HepG2 (cell line): ENCODE results near the gene TMEM45A.

Source experiments
- CTCF ChIP-seq: sonication (generic); formaldehyde crosslinking; IDR thresholded peaks from 2 replicates; pipeline ENCODE4 v1.5.0; 2020; ENCODE audit warnings: mild to moderate bottlenecking, missing genetic modification reagents, moderate library complexity
- MTA3 ChIP-seq: sonication (generic); formaldehyde crosslinking; IDR thresholded peaks from 2 replicates; pipeline ENCODE4 v1.4.0; 2020; ENCODE audit warnings: missing genetic modification reagents
- NONO ChIP-seq, 2 experiments: fragments of 450-650 bp in 1 of 2; sonication (generic) in 1 of 2; formaldehyde crosslinking in 1 of 2; IDR thresholded peaks in 1 of 2; conservative IDR thresholded peaks in 1 of 2; 2 replicates each; pipeline versions ENCODE4 v1.6.1 to v1.8.0; 2017 to 2022; ENCODE audit warnings: mild to moderate bottlenecking in 1 of 2, missing genetic modification reagents in 1 of 2, moderate library complexity in 1 of 2
- TEF ChIP-seq: sonication (generic); formaldehyde crosslinking; IDR thresholded peaks from 2 replicates; pipeline ENCODE4 v1.5.0; 2020; ENCODE audit warnings: missing genetic modification reagents
- THAP8 ChIP-seq: sonication (generic); formaldehyde crosslinking; IDR thresholded peaks from 2 replicates; pipeline ENCODE4 v1.5.1; 2020; ENCODE audit warnings: missing genetic modification reagents, mild to moderate bottlenecking, borderline replicate concordance
- ZBTB43 ChIP-seq: sonication (generic); formaldehyde crosslinking; conservative IDR thresholded peaks from 2 replicates; pipeline ENCODE4 v1.4.0; 2020; ENCODE audit warnings: missing genetic modification reagents

- TF ChIP-seq TEF (CRISPR knock-in tag) (no peak), NONO (IDR thresholded peaks at IDR 0.05) (no peak), NONO (CRISPR knock-in tag; conservative IDR thresholded peaks at IDR 0.05) (no peak), THAP8 (no peak), CTCF (CRISPR knock-in tag) (no peak), ZBTB43 (CRISPR knock-in tag) (no peak), MTA3 (no peak)
These were observed 118.8 kb downstream of the TMEM45A start for GRCh38 chr3:100611221-100611620.
